ENCODE results near the gene AARS2.
"Not testable (repeated sequence)": the region's sequence is repeated elsewhere in the genome, so short reads cannot be mapped to it uniquely, and the experiment has no call there.

Gene AARS2

DNA sequence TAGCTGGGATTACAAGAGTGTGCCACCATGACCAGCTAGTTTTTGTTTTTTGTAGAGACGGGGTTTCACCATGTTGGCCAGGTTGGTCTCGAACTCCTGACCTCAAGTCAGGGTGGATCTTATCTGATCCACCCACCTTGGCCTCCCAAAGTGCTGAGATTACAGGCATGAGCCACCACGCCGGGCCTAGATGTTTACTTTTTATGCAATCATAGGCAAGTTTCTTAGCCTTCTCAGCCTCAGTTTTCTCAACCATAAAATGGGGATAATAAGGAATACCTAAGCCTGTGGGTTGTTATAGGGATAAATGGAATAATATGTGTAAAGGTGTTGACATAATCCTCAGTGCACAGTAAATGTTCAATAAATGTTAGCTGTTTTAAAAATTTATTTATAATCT, 39.1 kb upstream of the AARS2 start:
- Histone ChIP-seq H3K4me2 (ENCODE audit: insufficient read depth, low read length) (no peak overlapping the region), H3K79me2 (ENCODE audit: insufficient read depth, low read length) (no peaks in the 10 kb centered on the region), H3K4me1 (ENCODE audit: insufficient read depth, low read length) (no peaks in the 10 kb centered on the region), H3K4me3 (ENCODE audit: low read depth in 1 of 2, low read length in 2 of 2) (no peak overlapping the region), H4K20me1 (ENCODE audit: insufficient read depth, low read length) (no peaks in the 10 kb centered on the region), H3K9ac (ENCODE audit: low read depth, low read length) (no peak overlapping the region), H2AFZ (ENCODE audit: low read depth, low read length) (no peak overlapping the region), H3K27me3 (ENCODE audit: insufficient read depth, low read length, poor library complexity) (peaks cover 5% of the 10 kb centered on the region), H3K9me3 (ENCODE audit: insufficient read depth, low read length, severe bottlenecking) (no peaks in the 10 kb centered on the region), H3K36me3 (ENCODE audit: insufficient read depth, low read length) (no peaks in the 10 kb centered on the region), H3K27ac (ENCODE audit: low read length) (no peak overlapping the region)
- TF ChIP-seq CTCF (IDR thresholded peaks at IDR 0.05; ENCODE audit: borderline replicate concordance, extremely low read depth, low read length, poor library complexity, severe bottlenecking): no peak
- TF ChIP-seq EZH2 (IDR thresholded peaks at IDR 0.05; ENCODE audit: borderline replicate concordance, low read depth, low read length, severe bottlenecking): no peak
- ATAC-seq (ENCODE audit: insufficient read depth, low read depth) (no peak), DNase-seq (no peak)

DNA sequence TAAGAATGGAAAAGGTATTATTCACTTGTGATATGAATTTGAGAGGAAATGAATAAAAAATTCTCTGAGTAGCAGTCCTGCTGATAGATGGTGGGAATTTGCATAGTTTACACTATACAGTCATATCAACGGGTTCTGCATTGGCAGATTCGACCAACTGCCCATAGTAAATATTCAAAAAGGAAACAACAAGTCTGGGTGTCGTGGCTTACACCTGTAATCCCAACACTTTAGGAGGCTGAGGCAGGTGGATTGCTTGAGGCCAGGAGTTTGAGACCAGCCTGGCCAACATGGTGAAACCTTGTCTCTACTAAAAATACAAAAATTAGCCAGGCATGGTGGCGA, 37.5 kb upstream of the AARS2 start:
- DNase-seq; H3K4me2 ChIP-seq (ENCODE audit: insufficient read depth, low read length); H2AFZ ChIP-seq (ENCODE audit: low read depth, low read length); ATAC-seq (ENCODE audit: insufficient read depth, low read depth); H3K36me3 ChIP-seq (ENCODE audit: insufficient read depth, low read length); H3K9ac ChIP-seq (ENCODE audit: low read depth, low read length); H3K9me3 ChIP-seq (ENCODE audit: insufficient read depth, low read length, severe bottlenecking); H4K20me1 ChIP-seq (ENCODE audit: insufficient read depth, low read length); H3K4me1 ChIP-seq (ENCODE audit: insufficient read depth, low read length); H3K27ac ChIP-seq (ENCODE audit: low read length); H3K4me3 ChIP-seq (ENCODE audit: low read depth in 1 of 2, low read length in 2 of 2); H3K79me2 ChIP-seq (ENCODE audit: insufficient read depth, low read length); H3K27me3 ChIP-seq (ENCODE audit: insufficient read depth, low read length, poor library complexity): not testable (repeated sequence)

DNA sequence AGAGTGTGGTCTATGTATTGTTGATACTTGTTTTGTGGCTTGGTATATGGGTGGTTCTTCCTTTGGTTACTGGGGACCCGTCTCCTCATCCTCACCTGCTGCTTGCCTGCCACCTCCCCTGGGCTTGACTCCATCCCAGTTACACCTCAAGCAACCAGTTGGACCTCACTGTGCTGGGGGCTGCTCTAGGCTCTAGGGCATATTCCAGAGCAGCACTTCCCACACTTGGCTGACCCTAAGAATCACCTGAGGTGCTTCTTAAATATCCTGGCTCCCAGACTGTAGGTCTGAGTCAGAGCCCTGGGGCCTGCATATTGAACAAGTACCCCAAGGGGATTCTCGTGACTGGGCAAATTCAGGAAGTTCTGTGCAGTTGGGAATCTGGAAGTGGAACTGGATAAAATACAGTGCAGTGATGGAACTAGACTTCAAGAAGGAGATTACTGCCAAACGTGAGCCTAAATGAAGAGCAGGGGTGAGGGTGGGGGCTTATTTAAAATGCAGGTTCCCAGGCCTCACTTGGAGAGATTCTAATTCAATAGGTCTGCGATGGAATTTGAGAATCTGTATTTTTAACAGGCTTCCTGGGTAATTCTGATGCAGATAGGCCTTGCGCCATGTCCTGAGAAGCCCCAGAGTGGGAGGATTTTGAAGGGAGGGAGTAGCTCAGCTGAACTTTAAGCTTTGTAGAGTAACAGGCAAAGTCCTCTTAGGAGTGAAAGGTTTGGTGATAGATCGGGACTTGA, 36.9 kb upstream of the AARS2 start:
- Histone ChIP-seq H3K27me3 (ENCODE audit: insufficient read depth, low read length, poor library complexity) (peaks cover 2% of the 10 kb centered on the region), H2AFZ (ENCODE audit: low read depth, low read length) (no peak overlapping the region), H4K20me1 (ENCODE audit: insufficient read depth, low read length) (no peaks in the 10 kb centered on the region), H3K9ac (ENCODE audit: low read depth, low read length) (no peak overlapping the region), H3K4me1 (ENCODE audit: insufficient read depth, low read length) (no peaks in the 10 kb centered on the region), H3K4me2 (ENCODE audit: insufficient read depth, low read length) (no peak overlapping the region), H3K27ac (ENCODE audit: low read length) (no peak overlapping the region), H3K79me2 (ENCODE audit: insufficient read depth, low read length) (no peaks in the 10 kb centered on the region), H3K36me3 (ENCODE audit: insufficient read depth, low read length) (no peaks in the 10 kb centered on the region), H3K4me3 (ENCODE audit: low read depth in 1 of 2, low read length in 2 of 2) (no peak overlapping the region), H3K9me3 (ENCODE audit: insufficient read depth, low read length, severe bottlenecking) (no peaks in the 10 kb centered on the region)
- ATAC-seq (ENCODE audit: insufficient read depth, low read depth) (no peak), DNase-seq (no peak)
- TF ChIP-seq CTCF (IDR thresholded peaks at IDR 0.05; ENCODE audit: borderline replicate concordance, extremely low read depth, low read length, poor library complexity, severe bottlenecking) (no peak), EZH2 (IDR thresholded peaks at IDR 0.05; ENCODE audit: borderline replicate concordance, low read depth, low read length, severe bottlenecking) (no peak)

GRCh38 chr6:44346818-44347217, 33.7 kb upstream of the AARS2 start:
- not testable (repeated sequence) for DNase-seq; H2AFZ ChIP-seq (ENCODE audit: low read depth, low read length); H3K36me3 ChIP-seq (ENCODE audit: insufficient read depth, low read length); H3K9me3 ChIP-seq (ENCODE audit: insufficient read depth, low read length, severe bottlenecking); H4K20me1 ChIP-seq (ENCODE audit: insufficient read depth, low read length); H3K79me2 ChIP-seq (ENCODE audit: insufficient read depth, low read length); H3K9ac ChIP-seq (ENCODE audit: low read depth, low read length); H3K27ac ChIP-seq (ENCODE audit: low read length); H3K4me2 ChIP-seq (ENCODE audit: insufficient read depth, low read length); H3K4me1 ChIP-seq (ENCODE audit: insufficient read depth, low read length); ATAC-seq (ENCODE audit: insufficient read depth, low read depth); H3K4me3 ChIP-seq (ENCODE audit: low read depth in 1 of 2, low read length in 2 of 2)
- peaks cover 22% of the 10 kb centered on the region for H3K27me3 ChIP-seq (ENCODE audit: insufficient read depth, low read length, poor library complexity)
